WTC11 (cell line): ENCODE measurements around the gene ROS1. TPM values are rescaled to one million over a fixed set of nuclear protein-coding genes. Genes with fewer than 3 reads are reported as not detected.

Experiments
- ATAC-seq: fragments of 200-7000 bp; cut with Tn5 transposase; 2 replicates; pipeline ENCODE4 v1.10.0; 2021; ENCODE audit warnings: mild to moderate bottlenecking, moderate library complexity
- CTCF ChIA-PET: fragments of 300-600 bp; sonication (Branson Sonifier 250); formaldehyde crosslinking; loops from one replicate; lab custom pipeline; 2021; ENCODE audit warnings: antibody characterized with exemption; lab: Charles Lee
- POLR2A ChIA-PET: fragments of 350-600 bp; sonication (Branson Sonifier 250); formaldehyde crosslinking; loops from one replicate; lab custom pipeline; 2021; ENCODE audit warnings: antibody characterized with exemption; lab: Charles Lee
- DNase-seq: peaks from one replicate; pipeline ENCODE4 v3.0.0; 2021; ENCODE audit warnings: low spot score
- H3K27ac Mint-ChIP-seq: 2 replicates; pipeline ENCODE4 v1.8.0; 2021; ENCODE audit warnings: mixed read lengths
- H3K27me3 Mint-ChIP-seq: 2 replicates; pipeline ENCODE4 v1.8.0; 2021; ENCODE audit warnings: low read depth, mild to moderate bottlenecking, moderate library complexity, mixed read lengths
- H3K36me3 Mint-ChIP-seq: 2 replicates; pipeline ENCODE4 v1.8.0; 2021; ENCODE audit warnings: mixed read lengths
- H3K4me1 Mint-ChIP-seq: 2 replicates; pipeline ENCODE4 v1.8.0; 2022; ENCODE audit warnings: mixed read lengths
- H3K4me3 Mint-ChIP-seq: 2 replicates; pipeline ENCODE4 v1.8.0; 2021; ENCODE audit warnings: mild to moderate bottlenecking, moderate library complexity, mixed read lengths
- H3K9me3 Mint-ChIP-seq: 2 replicates; pipeline ENCODE4 v1.8.0; 2021; ENCODE audit warnings: mixed read lengths
- ATF1 ChIP-seq: sonication (generic); formaldehyde crosslinking; IDR thresholded peaks from 2 replicates; pipeline ENCODE4 v1.8.1; 2023; ENCODE audit warnings: mild to moderate bottlenecking, moderate library complexity, missing genetic modification reagents
- CBFB ChIP-seq: sonication (generic); formaldehyde crosslinking; IDR thresholded peaks from 2 replicates; pipeline ENCODE4 v1.8.1; 2022; ENCODE audit warnings: mild to moderate bottlenecking, low read depth, missing genetic modification reagents
- CDX4 ChIP-seq: fragments of 250-450 bp; sonication (Bioruptor Pico); IDR thresholded peaks from 2 replicates; pipeline ENCODE4 v1.9.0; 2021; ENCODE audit warnings: moderate library complexity, mild to moderate bottlenecking, inconsistent platforms, borderline replicate concordance
- CREB1 ChIP-seq: sonication (generic); formaldehyde crosslinking; IDR thresholded peaks from 2 replicates; pipeline ENCODE4 v1.8.0; 2023; ENCODE audit warnings: mild to moderate bottlenecking, missing genetic modification reagents
- E2F1 ChIP-seq: sonication (generic); formaldehyde crosslinking; IDR thresholded peaks from 2 replicates; pipeline ENCODE4 v1.8.0; 2022; ENCODE audit warnings: mild to moderate bottlenecking, missing genetic modification reagents
- E2F4 ChIP-seq: sonication (generic); formaldehyde crosslinking; IDR thresholded peaks from 2 replicates; pipeline ENCODE4 v1.8.1; 2022; ENCODE audit warnings: low read depth, mild to moderate bottlenecking, moderate library complexity, missing genetic modification reagents, borderline replicate concordance
- ELF4 ChIP-seq: sonication (generic); formaldehyde crosslinking; IDR thresholded peaks from 2 replicates; pipeline ENCODE4 v1.8.1; 2022; ENCODE audit warnings: low read depth, mild to moderate bottlenecking, moderate library complexity, missing genetic modification reagents
- FOXJ3 ChIP-seq: sonication (generic); formaldehyde crosslinking; IDR thresholded peaks from 2 replicates; pipeline ENCODE4 v1.9.0; 2021; ENCODE audit warnings: missing genetic modification reagents, mild to moderate bottlenecking, borderline replicate concordance
- FOXK1 ChIP-seq: sonication (generic); formaldehyde crosslinking; IDR thresholded peaks from 2 replicates; pipeline ENCODE4 v1.8.0; 2022; ENCODE audit warnings: mild to moderate bottlenecking, moderate library complexity, missing genetic modification reagents
- FOXP1 ChIP-seq: sonication (generic); formaldehyde crosslinking; IDR thresholded peaks from 2 replicates; pipeline ENCODE4 v1.8.0; 2022; ENCODE audit warnings: missing genetic modification reagents, mild to moderate bottlenecking, moderate library complexity, borderline replicate concordance
- GABPB1 ChIP-seq: sonication (generic); formaldehyde crosslinking; IDR thresholded peaks from 2 replicates; pipeline ENCODE4 v1.8.1; 2023; ENCODE audit warnings: mild to moderate bottlenecking, missing genetic modification reagents
- GRHL2 ChIP-seq: fragments of 250-450 bp; sonication (Bioruptor Pico); IDR thresholded peaks from 2 replicates; pipeline ENCODE4 v1.8.0; 2022; ENCODE audit warnings: mild to moderate bottlenecking, moderate library complexity; ENCODE audit not compliant: insufficient replicate concordance, severe bottlenecking
- HMGA2 ChIP-seq: fragments of 250-450 bp; sonication (Bioruptor Pico); IDR thresholded peaks from 2 replicates; pipeline ENCODE4 v1.4.0; 2021; ENCODE audit warnings: mild to moderate bottlenecking, moderate library complexity
- RELA ChIP-seq: sonication (generic); formaldehyde crosslinking; IDR thresholded peaks from 2 replicates; pipeline ENCODE4 v1.8.1; 2022; ENCODE audit warnings: missing genetic modification reagents, mild to moderate bottlenecking, borderline replicate concordance
- RORB ChIP-seq: fragments of 250-450 bp; sonication (Bioruptor Pico); IDR thresholded peaks from 2 replicates; pipeline ENCODE4 v1.9.0; 2021; ENCODE audit warnings: mild to moderate bottlenecking
- SMAD4 ChIP-seq: sonication (generic); formaldehyde crosslinking; IDR thresholded peaks from 2 replicates; pipeline ENCODE4 v1.8.0; 2022; ENCODE audit warnings: mild to moderate bottlenecking, missing genetic modification reagents
- SP1 ChIP-seq: sonication (generic); formaldehyde crosslinking; conservative IDR thresholded peaks from 2 replicates; pipeline ENCODE4 v1.8.1; 2022; ENCODE audit warnings: missing genetic modification reagents
- ZNF138 ChIP-seq: sonication (generic); formaldehyde crosslinking; conservative IDR thresholded peaks from 2 replicates; pipeline ENCODE4 v1.8.1; 2022; ENCODE audit warnings: mild to moderate bottlenecking, moderate library complexity, missing genetic modification reagents
- ZNF263 ChIP-seq: sonication (generic); formaldehyde crosslinking; IDR thresholded peaks from 2 replicates; pipeline ENCODE4 v1.8.1; 2022; ENCODE audit warnings: low read depth, mild to moderate bottlenecking, moderate library complexity, missing genetic modification reagents
- ZNF416 ChIP-seq: fragments of 250-450 bp; sonication (Bioruptor Pico); IDR thresholded peaks from 2 replicates; pipeline ENCODE4 v1.9.0; 2021; ENCODE audit warnings: mild to moderate bottlenecking, inconsistent platforms
- ZNF425 ChIP-seq: fragments of 250-450 bp; sonication (Bioruptor Pico); conservative IDR thresholded peaks from 2 replicates; pipeline ENCODE4 v1.9.0; 2021; ENCODE audit warnings: mild to moderate bottlenecking
- total RNA-seq: library from RNA; stranded (reverse); gene quantifications from 3 replicates; pipeline ENCODE4 v1.2.3, GENCODE V29; 2021
- TF ChIP-seq, protein P1 (sequence below): sonication (generic); formaldehyde crosslinking; IDR thresholded peaks from 2 replicates; pipeline ENCODE4 v1.8.0; 2022; ENCODE audit warnings: missing genetic modification reagents
- TF ChIP-seq, protein P2 (sequence below): sonication (generic); formaldehyde crosslinking; IDR thresholded peaks from 2 replicates; pipeline ENCODE4 v1.8.1; 2023; ENCODE audit warnings: mild to moderate bottlenecking, missing genetic modification reagents, moderate library complexity
- TF ChIP-seq, protein P3 (sequence below): sonication (generic); formaldehyde crosslinking; IDR thresholded peaks from 2 replicates; pipeline ENCODE4 v1.8.0; 2022; ENCODE audit warnings: mild to moderate bottlenecking, missing genetic modification reagents

ROS1 gene
- total RNA-seq, 1 experiment from 2014 or later = 0.02 TPM

DNA sequence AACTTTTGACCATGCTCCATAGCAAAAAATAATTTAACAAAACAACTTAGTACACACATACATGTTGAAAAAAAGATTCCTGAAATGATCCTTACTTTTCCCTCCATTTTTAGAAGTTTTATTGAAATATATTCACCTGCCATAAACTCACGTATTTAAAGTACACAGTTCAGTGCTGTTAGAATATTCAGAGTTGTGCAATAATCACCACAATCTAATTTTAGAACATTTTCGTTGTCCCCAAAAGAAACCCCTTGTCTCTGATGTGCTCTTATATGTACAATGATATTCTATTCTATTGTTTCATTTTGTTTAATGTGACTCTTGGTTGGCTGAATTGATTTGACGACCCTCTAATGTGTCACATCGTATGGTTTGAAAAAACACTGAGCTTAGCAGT is 15.9 kb downstream of the ROS1 start:
- Mint-ChIP-seq H3K4me3 (no peak overlapping the region), H3K27me3 (no peaks in the 10 kb centered on the region; the same call in 1 of the 2 replicates), H3K4me1 (peaks cover 7% of the 10 kb centered on the region), H3K9me3 (no peaks in the 10 kb centered on the region), H3K27ac (no peak overlapping the region), H3K36me3 (no peaks in the 10 kb centered on the region)
- ChIA-PET POLR2A (no interaction called here), CTCF (no interaction called here)
- DNase-seq (no peak), ATAC-seq (no peak)
- TF ChIP-seq ZNF138 (CRISPR knock-in tag) = no peak
- no peak for TF ChIP-seq CREB1 (CRISPR knock-in tag)
- no peak for TF ChIP-seq HMGA2 (CRISPR knock-in tag)
- TF ChIP-seq, protein P1, sequence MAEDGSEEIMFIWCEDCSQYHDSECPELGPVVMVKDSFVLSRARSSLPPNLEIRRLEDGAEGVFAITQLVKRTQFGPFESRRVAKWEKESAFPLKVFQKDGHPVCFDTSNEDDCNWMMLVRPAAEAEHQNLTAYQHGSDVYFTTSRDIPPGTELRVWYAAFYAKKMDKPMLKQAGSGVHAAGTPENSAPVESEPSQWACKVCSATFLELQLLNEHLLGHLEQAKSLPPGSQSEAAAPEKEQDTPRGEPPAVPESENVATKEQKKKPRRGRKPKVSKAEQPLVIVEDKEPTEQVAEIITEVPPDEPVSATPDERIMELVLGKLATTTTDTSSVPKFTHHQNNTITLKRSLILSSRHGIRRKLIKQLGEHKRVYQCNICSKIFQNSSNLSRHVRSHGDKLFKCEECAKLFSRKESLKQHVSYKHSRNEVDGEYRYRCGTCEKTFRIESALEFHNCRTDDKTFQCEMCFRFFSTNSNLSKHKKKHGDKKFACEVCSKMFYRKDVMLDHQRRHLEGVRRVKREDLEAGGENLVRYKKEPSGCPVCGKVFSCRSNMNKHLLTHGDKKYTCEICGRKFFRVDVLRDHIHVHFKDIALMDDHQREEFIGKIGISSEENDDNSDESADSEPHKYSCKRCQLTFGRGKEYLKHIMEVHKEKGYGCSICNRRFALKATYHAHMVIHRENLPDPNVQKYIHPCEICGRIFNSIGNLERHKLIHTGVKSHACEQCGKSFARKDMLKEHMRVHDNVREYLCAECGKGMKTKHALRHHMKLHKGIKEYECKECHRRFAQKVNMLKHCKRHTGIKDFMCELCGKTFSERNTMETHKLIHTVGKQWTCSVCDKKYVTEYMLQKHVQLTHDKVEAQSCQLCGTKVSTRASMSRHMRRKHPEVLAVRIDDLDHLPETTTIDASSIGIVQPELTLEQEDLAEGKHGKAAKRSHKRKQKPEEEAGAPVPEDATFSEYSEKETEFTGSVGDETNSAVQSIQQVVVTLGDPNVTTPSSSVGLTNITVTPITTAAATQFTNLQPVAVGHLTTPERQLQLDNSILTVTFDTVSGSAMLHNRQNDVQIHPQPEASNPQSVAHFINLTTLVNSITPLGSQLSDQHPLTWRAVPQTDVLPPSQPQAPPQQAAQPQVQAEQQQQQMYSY = no peak
- no peak for TF ChIP-seq E2F4 (CRISPR knock-in tag)

- ChIA-PET POLR2A (no interaction called here), CTCF (no interaction called here)
- Mint-ChIP-seq H3K27ac (0 out of 2 replicates have a peak overlapping the region, but pooled peaks have one; percentile 33), H3K4me1 (peaks cover 7% of the 10 kb centered on the region), H3K27me3 (no peaks in the 10 kb centered on the region; the same call in 1 of the 2 replicates), H3K36me3 (no peaks in the 10 kb centered on the region), H3K4me3 (no peak overlapping the region), H3K9me3 (no peaks in the 10 kb centered on the region)
- no peak for TF ChIP-seq GRHL2
- TF ChIP-seq SP1 (CRISPR knock-in tag) = no peak
- no peak for TF ChIP-seq FOXP1 (CRISPR knock-in tag)
- no peak for TF ChIP-seq ZNF425 (CRISPR knock-in tag)
- TF ChIP-seq RORB (CRISPR knock-in tag) = no peak
- no peak for TF ChIP-seq ZNF263
- TF ChIP-seq CDX4 (CRISPR knock-in tag) = no peak
- no peak for TF ChIP-seq GABPB1 (CRISPR knock-in tag)
- TF ChIP-seq FOXJ3 (CRISPR knock-in tag) = no peak
- TF ChIP-seq FOXK1 = no peak
- ATAC-seq (no peak), DNase-seq (no peak)
Measured at GRCh38 chr6:117409420-117409819, 16.3 kb downstream of the ROS1 start.

DNA sequence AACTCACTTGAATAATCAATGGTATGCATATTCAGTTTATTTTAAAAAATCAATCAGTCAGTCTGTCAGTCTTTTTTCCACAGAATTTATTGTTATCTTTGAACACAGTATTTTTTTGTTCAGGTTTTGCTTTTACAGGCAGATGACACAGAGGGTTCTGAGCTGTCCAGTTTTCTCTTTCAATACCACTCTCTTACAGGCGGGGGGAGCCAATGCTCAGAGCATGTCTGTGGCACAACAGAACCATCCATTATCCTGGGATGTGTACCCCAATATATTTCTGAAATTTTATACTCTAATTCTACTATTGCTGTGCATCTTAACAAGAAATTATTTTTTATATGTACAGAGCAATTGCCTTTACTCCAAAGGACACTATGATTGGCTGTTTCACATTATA is 21.2 kb downstream of the ROS1 start:
- POLR2A ChIA-PET = no interaction called here
- Mint-ChIP-seq H3K9me3 (no peaks in the 10 kb centered on the region), H3K4me1 (no peaks in the 10 kb centered on the region), H3K27ac (no peak overlapping the region), H3K4me3 (no peak overlapping the region), H3K27me3 (no peaks in the 10 kb centered on the region; the same call in 1 of the 2 replicates), H3K36me3 (no peaks in the 10 kb centered on the region)
- DNase-seq = no peak
- CTCF ChIA-PET = no interaction called here
- ATAC-seq = peak; percentile 80
- no peak for TF ChIP-seq ZNF416 (CRISPR knock-in tag)
- TF ChIP-seq E2F1 (CRISPR knock-in tag) = no peak
- TF ChIP-seq CBFB (CRISPR knock-in tag) = no peak
- TF ChIP-seq, protein P2, sequence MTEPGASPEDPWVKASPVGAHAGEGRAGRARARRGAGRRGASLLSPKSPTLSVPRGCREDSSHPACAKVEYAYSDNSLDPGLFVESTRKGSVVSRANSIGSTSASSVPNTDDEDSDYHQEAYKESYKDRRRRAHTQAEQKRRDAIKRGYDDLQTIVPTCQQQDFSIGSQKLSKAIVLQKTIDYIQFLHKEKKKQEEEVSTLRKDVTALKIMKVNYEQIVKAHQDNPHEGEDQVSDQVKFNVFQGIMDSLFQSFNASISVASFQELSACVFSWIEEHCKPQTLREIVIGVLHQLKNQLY (CRISPR knock-in tag) = no peak
- TF ChIP-seq ELF4 (CRISPR knock-in tag) = no peak
- TF ChIP-seq ATF1 = no peak
- TF ChIP-seq SMAD4 (CRISPR knock-in tag) = no peak
- no peak for TF ChIP-seq GRHL2
- no peak for TF ChIP-seq RELA (CRISPR knock-in tag)
- TF ChIP-seq, protein P3, sequence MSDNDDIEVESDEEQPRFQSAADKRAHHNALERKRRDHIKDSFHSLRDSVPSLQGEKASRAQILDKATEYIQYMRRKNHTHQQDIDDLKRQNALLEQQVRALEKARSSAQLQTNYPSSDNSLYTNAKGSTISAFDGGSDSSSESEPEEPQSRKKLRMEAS = no peak
